Astrocyte (in vitro differentiated cells and primary cell): Measurements from ENCODE around the gene SLC37A1. TPM values are rescaled to one million over a fixed set of nuclear protein-coding genes. Genes with fewer than 3 reads are reported as not detected.
"Not testable (repeated sequence)": the region's sequence is repeated elsewhere in the genome, so short reads cannot be mapped to it uniquely, and the experiment has no call there.

Experiments
- DNase-seq: peaks from one replicate; pipeline ENCODE4 v3.0.0-alpha.2; 2010; ENCODE audit warnings: low read depth
- FAIRE-seq: peaks from 2 replicates; lab custom pipeline; 2011; peaks lifted over from hg19 to GRCh38; lab: Jason Lieb, UNC
- H2AFZ ChIP-seq: 2 replicates; pipeline ENCODE4 v1.6.0; 2012; ENCODE audit warnings: low read depth, low read length, inconsistent platforms
- H3K27ac ChIP-seq: 2 replicates; pipeline ENCODE4 v1.5.1; 2011; ENCODE audit warnings: low read depth, low read length, inconsistent platforms
- H3K27me3 ChIP-seq: 2 replicates; pipeline ENCODE4 v1.6.0; 2011; ENCODE audit warnings: low read length, inconsistent platforms; ENCODE audit not compliant: insufficient read depth
- H3K36me3 ChIP-seq: 2 replicates; pipeline ENCODE4 v1.5.1; 2011; ENCODE audit warnings: low read length, inconsistent platforms; ENCODE audit not compliant: insufficient read depth
- H3K4me1 ChIP-seq: 2 replicates; pipeline ENCODE4 v1.5.1; 2011; ENCODE audit warnings: low read length, inconsistent platforms; ENCODE audit not compliant: insufficient read depth
- H3K4me2 ChIP-seq: 2 replicates; pipeline ENCODE4 v1.6.0; 2012; ENCODE audit warnings: low read length, inconsistent platforms
- H3K4me3 ChIP-seq: 2 replicates; pipeline ENCODE4 v1.5.1; 2011; ENCODE audit warnings: low read depth, mild to moderate bottlenecking, low read length, inconsistent platforms; ENCODE audit not compliant: insufficient read depth
- H3K79me2 ChIP-seq: 2 replicates; pipeline ENCODE4 v1.6.0; 2012; ENCODE audit warnings: mild to moderate bottlenecking, low read length, inconsistent platforms; ENCODE audit not compliant: insufficient read depth
- H3K9ac ChIP-seq: 2 replicates; pipeline ENCODE4 v1.6.0; 2012; ENCODE audit warnings: mild to moderate bottlenecking, low read length, inconsistent platforms
- H3K9me3 ChIP-seq: 2 replicates; pipeline ENCODE4 v1.5.1; 2012; ENCODE audit warnings: low read depth, mild to moderate bottlenecking, low read length, inconsistent platforms; ENCODE audit not compliant: insufficient read depth
- H4K20me1 ChIP-seq: 2 replicates; pipeline ENCODE4 v1.6.0; 2012; ENCODE audit warnings: low read length, inconsistent platforms; ENCODE audit not compliant: insufficient read depth
- H3K27ac Mint-ChIP-seq: one replicate; pipeline ENCODE4 v1.8.0; 2021; ENCODE audit warnings: mild to moderate bottlenecking, mixed read lengths; ENCODE audit not compliant: unreplicated experiment
- H3K27me3 Mint-ChIP-seq: one replicate; pipeline ENCODE4 v1.8.0; 2021; ENCODE audit warnings: low read depth, mixed read lengths; ENCODE audit not compliant: unreplicated experiment
- H3K36me3 Mint-ChIP-seq: one replicate; pipeline ENCODE4 v1.8.0; 2021; ENCODE audit warnings: low read depth, mixed read lengths; ENCODE audit not compliant: unreplicated experiment
- H3K4me1 Mint-ChIP-seq: one replicate; pipeline ENCODE4 v1.8.0; 2021; ENCODE audit warnings: low read depth, mixed read lengths; ENCODE audit not compliant: unreplicated experiment
- H3K4me3 Mint-ChIP-seq: one replicate; pipeline ENCODE4 v1.8.0; 2021; ENCODE audit warnings: mild to moderate bottlenecking, moderate library complexity, mixed read lengths; ENCODE audit not compliant: unreplicated experiment
- H3K9me3 Mint-ChIP-seq: one replicate; pipeline ENCODE4 v1.8.0; 2021; ENCODE audit warnings: mild to moderate bottlenecking, mixed read lengths; ENCODE audit not compliant: unreplicated experiment
- EZH2 ChIP-seq: IDR thresholded peaks from 2 replicates; pipeline ENCODE4 v1.6.1; 2012; ENCODE audit warnings: mild to moderate bottlenecking, low read length, inconsistent platforms; ENCODE audit not compliant: insufficient read depth
- total RNA-seq: library from RNA; stranded (reverse); gene quantifications from 2 replicates; pipeline ENCODE4 v1.2.1, GENCODE V29; 2021
- TF ChIP-seq, protein P1 (sequence below): IDR thresholded peaks from 2 replicates; pipeline ENCODE4 v1.5.1; 2011; ENCODE audit warnings: low read depth, mild to moderate bottlenecking, inconsistent platforms, low read length, moderate library complexity; ENCODE audit not compliant: insufficient read depth

The SLC37A1 gene
- total RNA-seq, 1 donor from 2014 or later: 6.9 TPM

DNA sequence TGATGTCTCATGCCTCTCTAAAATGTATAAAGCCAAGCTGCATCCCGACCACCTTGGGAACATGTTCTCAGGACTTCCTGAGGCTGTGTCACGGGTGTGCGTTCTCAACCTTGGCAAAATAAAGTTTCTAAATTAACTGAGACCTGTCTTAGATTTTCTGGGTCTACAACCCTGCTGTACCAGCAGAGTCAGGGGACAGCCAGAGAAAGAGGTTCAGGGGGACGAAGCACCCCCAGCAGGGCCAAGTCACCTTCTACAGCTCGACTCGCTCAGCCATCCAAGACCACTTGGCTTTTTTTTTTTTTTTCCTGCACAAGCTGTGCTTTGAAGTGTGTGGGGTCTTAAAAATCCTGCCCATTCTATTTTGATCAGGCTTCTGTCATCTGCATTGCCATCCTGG lies 111.3 kb downstream of the SLC37A1 start:
- Mint-ChIP-seq H3K9me3 (no peaks in the 10 kb centered on the region), H3K27ac (no peak overlapping the region), H3K4me3 (no peak overlapping the region), H3K27me3 (peaks cover 43% of the 10 kb centered on the region), H3K4me1 (peaks cover 2% of the 10 kb centered on the region), H3K36me3 (no peaks in the 10 kb centered on the region)
- H3K27me3 ChIP-seq: peaks cover 31% of the 10 kb centered on the region
- no peak overlapping the region for H3K4me2 ChIP-seq
- no peak overlapping the region for H3K9ac ChIP-seq
- H3K4me3 ChIP-seq: no peak overlapping the region
- no peak overlapping the region for H3K27ac ChIP-seq
- H2AFZ ChIP-seq: no peak overlapping the region
- no peaks in the 10 kb centered on the region for H3K9me3 ChIP-seq
- H4K20me1 ChIP-seq: no peaks in the 10 kb centered on the region
- H3K4me1 ChIP-seq: no peaks in the 10 kb centered on the region
- no peak for DNase-seq
- no peaks in the 10 kb centered on the region for H3K36me3 ChIP-seq
- no peaks in the 10 kb centered on the region for H3K79me2 ChIP-seq
- no peak for TF ChIP-seq EZH2
- TF ChIP-seq, protein P1, sequence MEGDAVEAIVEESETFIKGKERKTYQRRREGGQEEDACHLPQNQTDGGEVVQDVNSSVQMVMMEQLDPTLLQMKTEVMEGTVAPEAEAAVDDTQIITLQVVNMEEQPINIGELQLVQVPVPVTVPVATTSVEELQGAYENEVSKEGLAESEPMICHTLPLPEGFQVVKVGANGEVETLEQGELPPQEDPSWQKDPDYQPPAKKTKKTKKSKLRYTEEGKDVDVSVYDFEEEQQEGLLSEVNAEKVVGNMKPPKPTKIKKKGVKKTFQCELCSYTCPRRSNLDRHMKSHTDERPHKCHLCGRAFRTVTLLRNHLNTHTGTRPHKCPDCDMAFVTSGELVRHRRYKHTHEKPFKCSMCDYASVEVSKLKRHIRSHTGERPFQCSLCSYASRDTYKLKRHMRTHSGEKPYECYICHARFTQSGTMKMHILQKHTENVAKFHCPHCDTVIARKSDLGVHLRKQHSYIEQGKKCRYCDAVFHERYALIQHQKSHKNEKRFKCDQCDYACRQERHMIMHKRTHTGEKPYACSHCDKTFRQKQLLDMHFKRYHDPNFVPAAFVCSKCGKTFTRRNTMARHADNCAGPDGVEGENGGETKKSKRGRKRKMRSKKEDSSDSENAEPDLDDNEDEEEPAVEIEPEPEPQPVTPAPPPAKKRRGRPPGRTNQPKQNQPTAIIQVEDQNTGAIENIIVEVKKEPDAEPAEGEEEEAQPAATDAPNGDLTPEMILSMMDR: no peak
- no peak for FAIRE-seq

DNA sequence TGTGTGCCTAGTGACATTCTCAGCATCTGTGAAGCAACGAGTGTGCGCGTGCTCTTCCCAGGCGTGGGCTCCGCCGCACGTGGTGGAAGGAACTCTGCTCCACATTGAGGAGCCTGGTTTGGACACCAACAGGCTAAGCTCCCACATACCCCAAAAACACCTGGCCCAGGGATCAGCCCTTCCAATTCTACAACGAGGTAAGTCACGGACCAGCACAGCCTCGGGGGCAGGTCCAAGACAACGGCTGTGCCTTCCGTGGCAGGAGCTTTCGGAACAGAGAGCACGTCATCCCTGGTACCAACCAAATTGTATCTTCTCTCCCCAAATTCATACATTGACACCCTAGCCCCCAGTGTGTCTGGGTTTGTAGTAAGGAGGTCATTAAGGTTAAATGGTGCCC lies 112.5 kb downstream of the SLC37A1 start:
- Histone ChIP-seq H2AFZ (no peak overlapping the region), H3K27ac (no peak overlapping the region), H3K79me2 (no peaks in the 10 kb centered on the region), H3K4me2 (no peak overlapping the region), H3K4me1 (no peaks in the 10 kb centered on the region), H3K9me3 (no peaks in the 10 kb centered on the region), H3K27me3 (peaks cover 29% of the 10 kb centered on the region), H3K9ac (no peak overlapping the region), H4K20me1 (no peaks in the 10 kb centered on the region), H3K4me3 (no peak overlapping the region), H3K36me3 (no peaks in the 10 kb centered on the region)
- FAIRE-seq (no peak), DNase-seq (no peak)
- Mint-ChIP-seq H3K4me3 (no peak overlapping the region), H3K4me1 (peaks cover 2% of the 10 kb centered on the region), H3K9me3 (no peaks in the 10 kb centered on the region), H3K27ac (no peak overlapping the region), H3K36me3 (no peaks in the 10 kb centered on the region), H3K27me3 (peaks cover 46% of the 10 kb centered on the region)
- TF ChIP-seq, protein P1: no peak
- no peak for TF ChIP-seq EZH2

DNA sequence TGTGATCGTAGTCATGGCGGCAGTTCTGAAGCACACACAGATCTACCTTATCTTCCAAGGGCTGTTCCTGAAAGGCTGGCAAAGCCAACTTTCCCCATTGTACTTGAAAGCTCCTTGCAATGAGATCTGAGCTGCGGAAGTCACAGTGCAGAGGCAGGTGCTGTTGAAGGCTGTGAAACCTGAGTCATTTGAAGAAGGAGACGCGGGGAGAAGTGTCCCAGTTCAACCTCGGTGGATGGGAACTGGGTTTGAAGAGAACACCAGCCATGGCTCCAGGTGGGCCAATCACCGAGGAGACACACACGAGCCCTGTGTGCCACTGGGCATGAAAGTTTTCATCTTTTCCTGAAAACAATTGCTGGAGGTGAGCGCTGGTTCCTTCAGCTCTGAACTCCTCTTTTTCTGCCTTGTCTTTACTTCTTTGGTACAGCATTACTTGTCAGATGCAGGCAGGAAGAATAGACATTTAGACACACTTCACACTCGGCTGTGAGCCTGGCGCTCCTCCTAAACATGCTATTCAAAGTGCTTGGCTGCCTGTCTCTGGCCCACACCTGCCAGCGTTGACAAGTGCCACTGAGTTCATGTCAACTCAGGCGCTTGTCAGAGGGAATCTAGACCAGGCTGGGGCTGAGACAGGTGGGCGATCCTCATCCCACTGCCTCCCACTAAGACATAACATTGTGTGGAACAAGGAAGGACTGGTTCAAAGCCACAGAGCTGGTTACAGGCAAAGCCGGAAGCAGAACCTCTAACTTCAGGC lies 114.1 kb downstream of the SLC37A1 start:
- no peaks in the 10 kb centered on the region for H3K36me3 Mint-ChIP-seq
- Histone ChIP-seq H3K4me3 (no peak overlapping the region), H4K20me1 (no peaks in the 10 kb centered on the region), H3K4me2 (no peak overlapping the region), H3K27ac (no peak overlapping the region), H3K79me2 (no peaks in the 10 kb centered on the region), H3K9me3 (no peaks in the 10 kb centered on the region), H3K9ac (no peak overlapping the region), H3K4me1 (no peaks in the 10 kb centered on the region), H3K36me3 (no peaks in the 10 kb centered on the region), H2AFZ (no peak overlapping the region), H3K27me3 (peaks cover 15% of the 10 kb centered on the region)
- H3K27me3 Mint-ChIP-seq: peaks cover 34% of the 10 kb centered on the region
- no peaks in the 10 kb centered on the region for H3K9me3 Mint-ChIP-seq
- no peak overlapping the region for H3K27ac Mint-ChIP-seq
- peaks cover 2% of the 10 kb centered on the region for H3K4me1 Mint-ChIP-seq
- H3K4me3 Mint-ChIP-seq: no peak overlapping the region
- TF ChIP-seq EZH2: no peak
- TF ChIP-seq, protein P1: no peak
- DNase-seq: no peak
- FAIRE-seq: no peak

DNA sequence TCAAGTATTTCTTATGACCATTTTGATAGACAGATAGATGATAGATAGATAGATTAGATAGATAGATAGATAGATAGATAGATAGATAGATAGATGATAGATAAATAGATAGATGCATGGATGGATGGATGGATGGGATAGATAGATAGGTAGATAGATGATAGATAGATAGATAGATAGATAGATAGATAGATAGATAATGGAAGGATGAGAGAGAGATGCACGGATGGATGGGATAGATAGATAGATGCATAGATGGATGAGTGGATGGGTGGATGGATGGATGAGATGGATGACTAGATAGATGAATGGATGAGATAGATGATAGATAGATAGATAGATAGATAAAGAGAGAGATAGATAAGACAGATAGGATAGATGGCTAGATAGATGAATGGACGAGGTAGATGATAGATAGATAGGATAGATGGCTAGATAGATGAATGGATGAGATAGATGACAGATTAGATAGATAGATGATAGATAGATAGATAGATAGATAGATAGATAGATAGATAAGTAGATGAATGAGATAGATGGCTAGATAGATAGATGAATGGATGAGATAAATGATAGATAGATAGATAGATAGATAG lies 114.9 kb downstream of the SLC37A1 start:
- H3K4me2 ChIP-seq, H3K9me3 ChIP-seq, H3K36me3 ChIP-seq, H3K4me3 ChIP-seq, DNase-seq, H3K4me3 Mint-ChIP-seq, H3K9ac ChIP-seq, FAIRE-seq, H3K27ac ChIP-seq, H3K4me1 Mint-ChIP-seq, H3K27ac Mint-ChIP-seq, H3K9me3 Mint-ChIP-seq, H3K4me1 ChIP-seq, H2AFZ ChIP-seq, H4K20me1 ChIP-seq, H3K79me2 ChIP-seq, H3K36me3 Mint-ChIP-seq: not testable (repeated sequence)
- H3K27me3 Mint-ChIP-seq: peaks cover 31% of the 10 kb centered on the region
- H3K27me3 ChIP-seq: peaks cover 11% of the 10 kb centered on the region
